GM18861 (cell line): ENCODE measurements around the gene DPF3.

Experiments
- ATAC-seq: cut with Tn5 transposase; IDR thresholded peaks from one replicate; pipeline ENCODE4 v1.9.1; 2021; ENCODE audit not compliant: unreplicated experiment

The DPF3 gene

DNA sequence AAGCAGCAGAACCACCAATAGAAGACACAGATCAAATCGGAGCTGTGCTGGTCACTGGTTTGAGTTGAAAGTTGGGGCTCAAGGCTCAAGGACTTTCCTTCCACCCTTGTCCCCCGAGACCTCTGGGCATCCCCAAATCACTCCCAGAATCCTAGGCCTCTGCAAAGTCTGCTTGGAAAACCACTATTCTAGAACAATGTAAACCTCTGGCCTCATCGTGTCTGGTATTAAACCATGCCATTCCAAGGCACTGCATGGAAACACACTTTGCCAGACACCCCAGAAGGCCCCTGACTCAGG, 288.0 kb downstream of the DPF3 start:
- ATAC-seq, result no peak

GRCh38 chr14:72605096-72605920, 288.6 kb downstream of the DPF3 start:
- ATAC-seq, result no peak

DNA sequence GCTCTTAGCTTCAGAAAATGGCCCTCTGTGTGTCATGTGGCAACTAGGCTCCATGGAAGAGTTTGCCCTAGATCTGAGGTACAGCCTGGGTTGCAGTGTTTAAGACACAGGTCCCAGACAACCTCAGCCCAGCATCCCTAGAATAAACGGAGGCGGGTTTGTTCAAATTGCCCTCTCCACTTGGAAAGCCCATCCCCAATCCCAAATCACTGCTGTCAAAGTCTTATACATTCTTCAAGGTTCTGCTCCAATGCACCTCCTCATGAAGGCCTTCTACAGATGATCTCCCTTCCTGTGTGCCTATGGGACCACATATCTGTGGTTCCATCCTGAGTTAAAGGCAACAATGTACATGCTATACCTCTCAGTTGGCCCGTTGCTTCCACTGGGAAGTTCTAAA, 289.8 kb downstream of the DPF3 start:
- ATAC-seq, result no peak

DNA sequence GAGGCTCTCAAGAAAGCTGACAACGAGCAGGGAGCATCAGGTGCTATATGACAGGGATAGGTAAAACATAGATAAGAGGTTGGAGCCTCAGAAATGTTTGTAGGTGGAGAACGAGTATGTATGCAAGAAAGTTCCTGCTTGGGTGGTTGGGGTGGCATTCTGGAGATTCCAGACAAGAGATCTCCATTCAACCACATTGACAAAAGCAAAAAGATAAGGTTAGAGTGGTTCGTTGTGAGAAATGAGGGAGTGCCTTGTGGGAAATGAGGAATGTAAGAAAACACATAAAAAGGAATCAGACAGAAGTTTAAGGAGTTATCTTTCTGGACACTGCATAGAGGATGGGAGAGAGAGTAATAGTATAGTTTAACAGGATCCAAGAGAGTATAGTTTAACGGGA, 290.3 kb downstream of the DPF3 start:
- ATAC-seq, result no peak

- no peak for ATAC-seq
These were observed 293.2 kb downstream of the DPF3 start for GRCh38 chr14:72600551-72601330.

GRCh38 chr14:72599579-72600470, 294.1 kb downstream of the DPF3 start:
- ATAC-seq, result no peak

GRCh38 chr14:72598306-72598705, 295.6 kb downstream of the DPF3 start:
- ATAC-seq, result no peak

DNA sequence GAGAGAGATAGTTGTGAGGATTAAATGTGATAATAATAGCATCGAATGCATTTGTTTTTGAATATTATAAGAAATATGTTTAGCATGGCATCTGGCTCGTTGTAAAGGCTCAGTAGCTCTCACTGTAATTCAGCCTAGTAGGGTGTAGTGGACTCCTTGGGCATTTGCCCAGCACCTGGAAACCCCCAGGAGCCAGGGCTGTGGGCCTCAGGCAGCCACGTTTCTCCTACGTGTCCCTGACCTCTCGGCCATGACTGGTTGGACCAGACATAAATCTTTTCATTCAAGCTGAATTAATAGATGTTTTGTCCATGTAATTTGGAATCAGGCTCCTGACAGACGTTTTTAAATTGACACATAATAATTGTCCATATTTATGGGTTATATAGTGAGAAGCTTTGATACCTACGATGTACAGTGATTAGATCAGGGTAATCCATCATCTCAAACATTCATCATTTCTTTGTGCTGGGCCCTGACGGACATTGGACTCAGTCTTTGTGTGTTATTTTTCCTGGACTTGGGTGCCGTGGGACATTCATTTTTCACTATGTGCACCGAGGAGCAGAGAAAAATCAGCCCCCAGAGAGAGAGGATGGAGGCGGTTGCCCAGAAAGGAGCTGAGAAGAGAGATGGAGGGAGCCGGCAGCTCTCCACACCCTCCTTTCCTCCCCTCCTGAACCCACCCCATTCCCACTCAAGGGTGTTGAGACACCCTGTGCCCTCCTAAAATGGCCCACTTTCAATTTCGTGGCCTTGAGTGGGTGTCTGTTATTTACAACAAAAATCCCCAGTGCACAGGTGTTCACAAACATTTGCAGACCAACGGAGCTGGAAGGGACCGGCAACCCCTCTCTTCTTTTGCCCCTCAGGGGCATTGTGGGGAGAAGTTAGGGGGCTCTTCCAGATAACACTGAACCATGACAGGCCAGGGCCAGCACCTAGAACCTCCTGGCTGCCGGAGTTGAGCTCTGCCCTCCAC, 296.4 kb downstream of the DPF3 start:
- ATAC-seq, result no peak

DNA sequence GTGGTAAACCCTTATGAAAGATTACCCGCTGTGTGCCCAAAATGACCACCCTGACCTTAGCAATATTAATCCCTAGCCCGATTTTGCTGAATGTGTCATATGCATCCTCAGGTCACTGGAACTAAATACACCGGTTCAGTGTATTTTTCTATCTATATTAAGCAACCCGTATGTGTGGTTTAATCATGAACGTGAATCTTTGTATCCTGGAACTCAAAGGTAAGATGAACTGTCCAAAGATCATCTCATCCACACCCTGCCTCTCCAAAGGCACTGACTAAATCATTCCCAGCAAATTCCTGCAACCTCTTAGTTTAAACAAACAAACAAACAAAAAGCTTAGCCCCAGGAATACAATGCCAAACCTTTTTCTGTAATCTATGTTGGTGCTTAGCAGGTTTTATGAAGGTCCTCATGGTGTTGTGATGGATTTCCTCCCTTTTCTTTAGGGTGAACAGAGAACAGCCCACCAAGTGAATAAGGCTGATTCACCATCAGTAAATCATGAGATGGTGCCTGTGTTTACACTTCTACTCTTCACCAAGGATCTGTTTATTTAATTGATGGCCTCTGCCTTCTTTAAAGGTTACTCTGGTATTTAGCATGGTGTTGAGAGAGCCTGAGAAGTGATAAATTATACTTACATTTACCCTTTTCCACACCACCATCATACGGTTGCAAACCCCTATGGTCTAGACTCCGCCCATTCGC, 298.6 kb downstream of the DPF3 start:
- no peak for ATAC-seq

DNA sequence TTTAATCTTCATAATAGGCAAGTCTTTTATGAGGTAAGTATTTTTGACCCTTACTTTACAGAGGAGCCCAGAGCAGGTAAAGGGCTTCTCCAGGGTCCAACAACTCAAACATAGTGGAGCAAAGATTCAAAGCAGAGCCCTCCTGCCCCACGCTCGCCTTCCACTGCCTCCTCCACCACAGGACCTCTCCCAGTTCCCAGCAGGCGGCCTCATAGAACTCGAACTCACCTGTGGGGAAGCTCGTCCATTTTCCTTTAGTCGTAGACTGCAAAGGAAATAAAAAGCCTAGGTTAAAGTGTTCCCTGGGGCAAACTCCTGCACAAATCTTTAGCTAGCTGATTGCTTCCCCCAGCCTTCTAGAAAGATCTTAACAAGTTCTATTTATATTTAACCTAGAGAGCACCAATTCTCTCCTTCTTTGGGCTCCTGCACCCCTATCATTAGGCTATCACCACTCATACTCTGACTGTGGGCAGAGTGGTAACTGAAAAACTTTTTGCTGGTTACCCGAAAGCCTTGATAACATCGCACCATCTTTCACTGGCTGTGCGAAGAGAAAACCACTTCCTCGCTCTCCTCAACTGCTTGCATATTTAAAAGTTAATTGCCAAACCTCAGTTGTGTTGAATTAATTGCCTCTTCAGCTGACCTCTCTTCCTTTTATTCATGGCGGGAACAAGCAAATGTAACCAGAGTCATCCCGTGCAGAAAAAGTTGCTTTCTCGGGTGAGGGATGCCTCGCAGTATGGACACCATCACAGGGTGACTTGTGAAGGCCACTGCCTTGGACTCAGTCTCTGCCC, 299.6 kb downstream of the DPF3 start:
- peak; percentile 71 for ATAC-seq

- no peak for ATAC-seq
These were observed 302.5 kb downstream of the DPF3 start for GRCh38 chr14:72591391-72591790.

DNA sequence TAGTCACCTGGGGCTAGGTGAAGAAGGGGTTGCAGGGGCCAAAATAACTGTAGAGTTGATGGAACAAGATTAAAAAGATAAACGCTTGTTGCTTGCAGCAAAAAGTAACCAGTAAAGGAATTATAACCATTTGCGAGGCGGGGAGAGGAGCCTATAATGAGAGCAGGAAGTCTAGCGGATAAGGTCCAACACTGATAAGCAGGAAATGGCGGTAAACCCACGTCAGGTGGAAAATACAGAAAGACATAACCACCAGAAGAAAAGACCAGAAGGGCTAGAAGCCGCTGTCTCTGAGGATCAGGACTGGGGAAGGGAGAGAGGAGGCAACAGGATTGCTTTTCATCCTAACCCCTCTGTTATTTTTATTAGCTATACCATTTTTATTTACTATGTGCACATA, 303.3 kb downstream of the DPF3 start:
- no peak for ATAC-seq

GRCh38 chr14:72589652-72590051, 304.2 kb downstream of the DPF3 start:
- no peak for ATAC-seq

DNA sequence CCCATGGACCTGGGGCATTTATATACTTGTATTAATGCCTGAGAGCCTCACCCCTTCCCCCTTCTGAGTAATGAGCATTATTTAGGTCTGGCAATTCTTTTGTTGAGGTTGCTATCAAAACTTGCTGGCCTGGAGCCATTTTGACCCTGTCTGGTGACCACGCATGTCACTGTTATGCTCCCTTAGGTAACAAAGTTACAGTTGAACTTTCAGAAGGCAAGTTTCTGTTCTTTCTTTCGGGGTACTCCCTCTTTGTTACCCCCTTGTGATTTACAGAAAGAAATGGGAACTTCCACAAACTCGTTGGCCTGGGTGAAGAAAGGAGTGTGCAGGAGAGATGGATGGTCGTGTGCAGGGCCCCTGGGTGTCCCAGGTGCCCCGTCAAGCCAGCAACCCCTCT, 305.4 kb downstream of the DPF3 start:
- ATAC-seq, result no peak

DNA sequence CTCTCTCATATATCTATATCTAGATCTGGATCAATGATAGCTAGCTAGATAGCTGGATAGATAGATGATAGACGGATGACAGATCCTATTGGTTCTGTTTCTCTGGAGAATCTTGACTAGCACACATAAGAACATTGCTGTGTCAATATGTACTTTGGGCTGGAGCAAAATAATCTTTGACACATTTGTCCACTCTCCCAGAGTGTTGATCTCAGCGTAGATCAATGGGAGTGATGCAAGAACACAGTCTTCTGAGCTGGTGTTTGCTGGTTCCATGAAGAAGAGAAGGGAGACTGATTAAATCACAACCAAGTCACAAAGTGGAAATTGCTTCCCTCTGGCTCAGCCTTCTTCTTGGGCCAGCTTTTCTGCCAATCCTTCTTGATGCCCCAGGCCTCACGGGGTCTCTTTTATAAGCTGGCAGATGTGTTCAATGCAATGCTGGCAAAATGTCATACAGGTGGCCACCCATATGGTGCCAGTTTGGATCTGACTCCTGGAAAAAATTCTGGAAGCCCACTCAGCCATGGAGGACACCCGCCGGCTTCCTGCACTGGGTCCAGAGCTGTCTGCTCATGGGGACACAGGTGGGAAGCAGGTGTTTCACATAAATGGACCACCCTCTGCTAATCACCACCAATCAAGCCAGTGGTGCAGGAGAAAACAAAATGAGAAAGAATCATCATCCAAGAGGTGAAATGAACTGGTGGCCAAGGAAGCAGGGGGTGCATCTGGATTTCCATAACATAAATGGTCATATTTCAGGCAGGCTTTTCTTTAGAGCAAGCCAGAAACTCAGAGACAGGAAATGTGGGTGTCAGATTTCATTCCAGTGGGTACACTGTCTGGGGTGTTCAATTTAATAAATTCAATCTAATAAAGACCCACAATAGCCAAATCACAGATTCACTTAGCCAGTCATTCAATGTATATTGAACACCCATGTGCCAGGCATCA, 310.3 kb downstream of the DPF3 start:
- no peak for ATAC-seq

DNA sequence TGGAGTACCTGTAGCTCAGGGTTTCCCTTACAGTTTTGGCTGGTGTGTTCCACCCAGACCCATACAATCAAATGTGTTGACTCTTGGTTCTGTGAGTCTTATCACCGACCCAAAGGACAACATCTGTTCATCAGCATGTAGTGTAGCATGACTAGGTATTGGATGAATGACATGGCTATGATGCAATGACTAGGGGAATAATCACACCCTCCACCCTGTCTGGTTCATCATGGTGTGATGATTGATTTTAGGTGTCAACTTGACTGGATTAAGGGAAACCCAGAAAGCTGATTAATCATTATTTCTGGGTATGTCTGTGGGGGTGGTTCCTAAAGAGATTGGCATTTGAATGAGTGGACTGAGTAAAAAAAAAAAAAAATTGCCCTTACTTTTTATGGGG, 311.3 kb downstream of the DPF3 start:
- ATAC-seq, result no peak

DNA sequence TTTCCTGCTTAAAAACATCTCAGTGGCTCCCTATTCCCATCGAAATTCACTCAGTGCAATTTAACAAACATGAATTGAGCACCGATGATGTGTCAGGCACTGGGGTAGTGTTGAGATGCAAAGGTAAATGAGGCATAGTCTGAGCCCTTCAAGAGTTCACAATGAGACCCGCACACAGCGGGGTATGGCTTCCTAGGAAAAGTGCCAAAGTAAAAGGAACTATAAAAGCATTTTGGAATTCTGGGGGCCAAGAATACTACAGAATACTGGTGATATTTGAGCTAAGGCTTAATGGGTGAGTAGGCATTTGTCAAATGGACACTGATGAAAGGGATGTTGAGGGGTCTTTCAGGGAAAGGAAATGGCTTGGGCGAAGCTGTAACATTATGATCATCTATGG, 315.4 kb downstream of the DPF3 start:
- no peak for ATAC-seq

- ATAC-seq, result no peak
These were observed 316.4 kb downstream of the DPF3 start for GRCh38 chr14:72577521-72577920.
